22Rv1 (cell line): Measurements from ENCODE around the gene RACGAP1.

Experiments used
- ZFX ChIP-seq: fragments of 450-650 bp; IDR thresholded peaks from 2 replicates; pipeline ENCODE4 v1.6.1; 2017; ENCODE audit warnings: antibody characterized with exemption, borderline replicate concordance
- TF ChIP-seq, protein P1 (sequence below): fragments of 450-650 bp; IDR thresholded peaks from 2 replicates; pipeline ENCODE4 v1.5.1; 2017; ENCODE audit warnings: mild to moderate bottlenecking

DNA sequence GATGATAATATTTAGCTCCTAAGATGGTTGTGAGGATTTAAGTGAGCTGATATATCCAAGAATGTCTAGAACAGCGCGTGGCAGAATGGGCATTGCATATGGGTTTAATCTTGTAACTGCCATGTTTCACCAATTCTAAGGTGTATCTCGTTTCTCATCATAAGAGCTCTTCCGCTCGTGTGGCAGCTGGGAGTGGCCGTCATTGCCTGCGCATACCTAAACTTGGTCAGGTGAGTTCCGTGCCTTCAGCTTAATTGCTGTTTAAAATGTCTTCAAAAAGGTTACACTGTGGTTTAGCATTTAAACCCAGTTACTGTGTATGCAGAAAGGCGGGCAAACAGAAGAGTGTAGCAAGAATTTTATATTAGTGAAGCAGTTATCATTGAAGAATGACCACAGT, 79.2 kb downstream of the RACGAP1 start:
- TF ChIP-seq, protein P1, sequence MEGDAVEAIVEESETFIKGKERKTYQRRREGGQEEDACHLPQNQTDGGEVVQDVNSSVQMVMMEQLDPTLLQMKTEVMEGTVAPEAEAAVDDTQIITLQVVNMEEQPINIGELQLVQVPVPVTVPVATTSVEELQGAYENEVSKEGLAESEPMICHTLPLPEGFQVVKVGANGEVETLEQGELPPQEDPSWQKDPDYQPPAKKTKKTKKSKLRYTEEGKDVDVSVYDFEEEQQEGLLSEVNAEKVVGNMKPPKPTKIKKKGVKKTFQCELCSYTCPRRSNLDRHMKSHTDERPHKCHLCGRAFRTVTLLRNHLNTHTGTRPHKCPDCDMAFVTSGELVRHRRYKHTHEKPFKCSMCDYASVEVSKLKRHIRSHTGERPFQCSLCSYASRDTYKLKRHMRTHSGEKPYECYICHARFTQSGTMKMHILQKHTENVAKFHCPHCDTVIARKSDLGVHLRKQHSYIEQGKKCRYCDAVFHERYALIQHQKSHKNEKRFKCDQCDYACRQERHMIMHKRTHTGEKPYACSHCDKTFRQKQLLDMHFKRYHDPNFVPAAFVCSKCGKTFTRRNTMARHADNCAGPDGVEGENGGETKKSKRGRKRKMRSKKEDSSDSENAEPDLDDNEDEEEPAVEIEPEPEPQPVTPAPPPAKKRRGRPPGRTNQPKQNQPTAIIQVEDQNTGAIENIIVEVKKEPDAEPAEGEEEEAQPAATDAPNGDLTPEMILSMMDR: no peak
- no peak for TF ChIP-seq ZFX
